ENCODE results near the gene TMTC1. TPM values are rescaled to one million over a fixed set of nuclear protein-coding genes. Genes with fewer than 3 reads are reported as not detected.

TMTC1 gene
- total RNA-seq, 1 donor, result 3.8 TPM

- Histone ChIP-seq H3K4me1 (ENCODE audit: insufficient read depth, low read length) (no peaks in the 10 kb centered on the region), H3K9me3 (ENCODE audit: low read depth, low read length) (no peaks in the 10 kb centered on the region), H3K27me3 (ENCODE audit: insufficient read depth, low read length) (no peaks in the 10 kb centered on the region), H3K4me3 (ENCODE audit: low read length) (no peak overlapping the region)
Observed at GRCh38 chr12:29717540-29718100, 66.1 kb downstream of the TMTC1 start.

DNA sequence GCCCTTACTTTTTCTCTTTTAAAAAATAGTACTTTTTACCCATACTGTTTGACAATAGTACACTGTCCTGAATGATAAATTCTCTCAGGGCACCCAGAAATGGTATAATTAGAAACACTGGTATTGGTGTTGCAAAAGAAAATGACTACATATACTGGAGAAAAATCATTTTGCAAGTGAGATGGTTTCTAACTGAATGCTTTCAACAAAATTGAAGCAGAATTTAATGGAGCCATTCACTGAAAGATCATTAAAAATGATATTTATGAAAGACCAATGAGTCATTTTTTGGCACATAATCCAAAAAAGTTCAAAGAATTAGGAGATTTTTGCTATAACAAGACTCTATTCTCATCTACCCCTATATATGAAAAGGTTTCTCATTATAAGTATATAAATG is 68.8 kb downstream of the TMTC1 start:
- Histone ChIP-seq H3K4me3 (ENCODE audit: low read length) (no peak overlapping the region), H3K9me3 (ENCODE audit: low read depth, low read length) (no peaks in the 10 kb centered on the region), H3K27me3 (ENCODE audit: insufficient read depth, low read length) (no peaks in the 10 kb centered on the region), H3K4me1 (ENCODE audit: insufficient read depth, low read length) (no peaks in the 10 kb centered on the region)

DNA sequence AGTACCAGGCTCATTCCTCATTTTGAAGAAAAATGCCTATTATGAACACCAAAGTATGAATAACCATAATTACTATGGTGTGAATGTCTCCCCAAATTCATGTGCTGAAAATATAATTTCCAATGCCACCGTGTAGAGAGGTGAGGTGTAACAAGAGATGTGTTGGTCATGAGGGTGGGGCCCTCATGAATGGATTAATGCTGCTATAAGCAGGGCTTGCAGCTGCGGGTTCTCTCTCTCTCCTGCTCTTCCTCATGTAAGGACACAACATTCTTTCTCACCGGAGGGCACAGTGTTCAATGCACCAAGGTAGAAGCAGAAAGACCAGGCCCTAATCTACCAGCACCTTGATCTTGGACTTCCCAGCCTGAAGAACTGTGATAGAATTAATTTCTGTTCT is 70.0 kb downstream of the TMTC1 start:
- H3K9me3 ChIP-seq (ENCODE audit: low read depth, low read length), result no peaks in the 10 kb centered on the region
- no peaks in the 10 kb centered on the region for H3K27me3 ChIP-seq (ENCODE audit: insufficient read depth, low read length)
- no peak overlapping the region for H3K4me3 ChIP-seq (ENCODE audit: low read length)
- H3K4me1 ChIP-seq (ENCODE audit: insufficient read depth, low read length), result no peaks in the 10 kb centered on the region

DNA sequence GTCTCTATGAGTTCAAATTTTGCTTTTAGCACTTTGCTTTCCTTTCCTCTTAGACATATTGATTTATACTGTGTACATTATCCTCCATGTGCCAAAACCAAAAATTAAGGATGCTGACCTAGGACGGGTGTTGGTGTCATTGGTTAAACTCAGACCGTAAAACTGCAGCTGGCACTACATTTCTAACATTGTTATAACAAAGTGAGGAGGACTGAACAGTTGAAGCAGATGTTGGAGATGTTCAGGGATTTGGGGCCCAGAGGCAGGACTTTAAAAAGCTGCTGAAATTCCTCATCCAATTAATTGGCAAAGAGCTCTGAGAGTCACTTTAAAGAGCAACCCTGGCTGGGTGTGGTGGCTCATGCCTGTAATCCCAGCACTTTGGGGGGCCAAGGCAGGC is 72.4 kb downstream of the TMTC1 start:
- Histone ChIP-seq H3K9me3 (ENCODE audit: low read depth, low read length) (no peaks in the 10 kb centered on the region), H3K4me1 (ENCODE audit: insufficient read depth, low read length) (no peaks in the 10 kb centered on the region), H3K27me3 (ENCODE audit: insufficient read depth, low read length) (no peaks in the 10 kb centered on the region), H3K4me3 (ENCODE audit: low read length) (no peak overlapping the region)

DNA sequence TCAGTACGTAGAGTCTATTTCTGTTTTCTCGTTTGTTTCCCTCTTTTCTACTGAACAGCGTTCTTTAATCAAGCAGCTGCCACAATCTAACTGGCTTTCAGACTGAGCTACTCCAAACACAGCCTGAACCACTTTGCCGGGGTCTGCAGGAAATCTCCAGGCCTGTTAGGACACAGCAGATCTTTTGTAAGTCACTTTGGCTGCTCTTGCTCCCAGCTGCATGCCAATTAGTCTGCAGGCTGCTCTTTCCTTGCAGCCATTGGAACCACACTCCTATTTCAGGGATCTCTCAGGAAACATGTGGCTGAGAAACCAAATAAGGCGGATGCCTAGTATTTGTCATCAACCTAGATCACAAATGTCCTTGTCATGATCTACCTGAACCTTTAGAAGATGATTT is 73.6 kb downstream of the TMTC1 start:
- Histone ChIP-seq H3K4me3 (ENCODE audit: low read length) (no peak overlapping the region), H3K27me3 (ENCODE audit: insufficient read depth, low read length) (no peaks in the 10 kb centered on the region), H3K4me1 (ENCODE audit: insufficient read depth, low read length) (no peaks in the 10 kb centered on the region), H3K9me3 (ENCODE audit: low read depth, low read length) (no peaks in the 10 kb centered on the region)

- no peaks in the 10 kb centered on the region for H3K4me1 ChIP-seq (ENCODE audit: insufficient read depth, low read length)
- no peak overlapping the region for H3K4me3 ChIP-seq (ENCODE audit: low read length)
- no peaks in the 10 kb centered on the region for H3K27me3 ChIP-seq (ENCODE audit: insufficient read depth, low read length)
- no peaks in the 10 kb centered on the region for H3K9me3 ChIP-seq (ENCODE audit: low read depth, low read length)
Observed at GRCh38 chr12:29709496-29710040, 74.2 kb downstream of the TMTC1 start.

- Histone ChIP-seq H3K4me1 (ENCODE audit: insufficient read depth, low read length) (no peaks in the 10 kb centered on the region), H3K9me3 (ENCODE audit: low read depth, low read length) (no peaks in the 10 kb centered on the region)
Observed at GRCh38 chr12:29709054-29709453, 74.7 kb downstream of the TMTC1 start.

DNA sequence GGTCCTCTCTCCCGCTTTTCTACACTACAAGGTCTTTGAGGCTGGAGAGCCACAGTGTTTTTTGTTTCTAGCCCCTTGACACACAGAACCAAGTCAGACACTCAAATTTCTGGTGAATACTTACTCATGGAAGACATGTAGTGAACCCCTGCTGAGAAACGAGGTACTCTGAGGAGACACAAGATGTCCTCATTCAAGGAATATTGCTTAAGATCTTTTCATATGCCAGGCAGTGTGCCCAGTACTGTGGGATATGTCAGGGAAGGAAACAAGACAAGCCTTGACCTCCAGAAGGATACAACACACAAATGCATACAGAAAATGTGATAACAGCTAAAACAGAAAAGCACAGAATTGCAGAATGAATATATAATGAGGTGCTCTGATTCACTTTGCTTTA is 75.9 kb downstream of the TMTC1 start:
- H3K9me3 ChIP-seq (ENCODE audit: low read depth, low read length), result no peaks in the 10 kb centered on the region
- H3K4me3 ChIP-seq (ENCODE audit: low read length), result no peak overlapping the region
- no peaks in the 10 kb centered on the region for H3K27me3 ChIP-seq (ENCODE audit: insufficient read depth, low read length)
- no peaks in the 10 kb centered on the region for H3K4me1 ChIP-seq (ENCODE audit: insufficient read depth, low read length)

More at GRCh38 chr12:29709054-29709453, 74.7 kb downstream of the TMTC1 start:
- Histone ChIP-seq H3K27me3 (ENCODE audit: insufficient read depth, low read length) (no peaks in the 10 kb centered on the region), H3K4me3 (ENCODE audit: low read length) (no peak overlapping the region)

GRCh38 chr12:29706311-29706710 is 77.4 kb downstream of the TMTC1 start:
- no peaks in the 10 kb centered on the region for H3K27me3 ChIP-seq (ENCODE audit: insufficient read depth, low read length)
- no peaks in the 10 kb centered on the region for H3K9me3 ChIP-seq (ENCODE audit: low read depth, low read length)
- H3K4me1 ChIP-seq (ENCODE audit: insufficient read depth, low read length), result no peaks in the 10 kb centered on the region
- H3K4me3 ChIP-seq (ENCODE audit: low read length), result no peak overlapping the region

DNA sequence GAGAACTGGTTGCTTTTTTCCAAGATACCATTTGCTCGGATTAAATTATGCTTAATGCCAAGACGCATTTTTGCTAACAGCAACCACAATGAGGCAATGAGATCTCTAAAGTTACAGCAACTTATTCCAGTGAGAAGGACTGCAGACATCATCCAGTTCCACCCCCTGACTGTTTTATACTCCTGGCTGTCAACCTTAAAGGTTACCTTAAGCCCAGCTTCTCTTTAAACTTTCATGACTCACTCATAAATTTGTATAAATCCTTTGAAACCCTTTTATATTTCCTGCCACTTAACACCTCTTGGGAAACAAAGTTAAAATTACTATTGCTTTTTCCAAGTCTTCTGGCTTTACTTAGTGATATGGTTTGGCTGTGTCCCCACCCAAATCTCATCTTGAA is 80.2 kb downstream of the TMTC1 start:
- Histone ChIP-seq H3K9me3 (ENCODE audit: low read depth, low read length) (no peaks in the 10 kb centered on the region), H3K4me1 (ENCODE audit: insufficient read depth, low read length) (no peaks in the 10 kb centered on the region), H3K27me3 (ENCODE audit: insufficient read depth, low read length) (no peaks in the 10 kb centered on the region), H3K4me3 (ENCODE audit: low read length) (no peak overlapping the region)

GRCh38 chr12:29702972-29703371 is 80.8 kb downstream of the TMTC1 start:
- H3K4me3 ChIP-seq (ENCODE audit: low read length), result no peak overlapping the region
- no peaks in the 10 kb centered on the region for H3K4me1 ChIP-seq (ENCODE audit: insufficient read depth, low read length)
- no peaks in the 10 kb centered on the region for H3K27me3 ChIP-seq (ENCODE audit: insufficient read depth, low read length)
- H3K9me3 ChIP-seq (ENCODE audit: low read depth, low read length), result no peaks in the 10 kb centered on the region

- H3K27me3 ChIP-seq (ENCODE audit: insufficient read depth, low read length), result no peaks in the 10 kb centered on the region
- H3K4me3 ChIP-seq (ENCODE audit: low read length), result no peak overlapping the region
- H3K4me1 ChIP-seq (ENCODE audit: insufficient read depth, low read length), result no peaks in the 10 kb centered on the region
- H3K9me3 ChIP-seq (ENCODE audit: low read depth, low read length), result no peaks in the 10 kb centered on the region
Observed at GRCh38 chr12:29702222-29702621, 81.5 kb downstream of the TMTC1 start.

GRCh38 chr12:29700761-29701481 is 82.8 kb downstream of the TMTC1 start:
- no peak overlapping the region for H3K4me3 ChIP-seq (ENCODE audit: low read length)

DNA sequence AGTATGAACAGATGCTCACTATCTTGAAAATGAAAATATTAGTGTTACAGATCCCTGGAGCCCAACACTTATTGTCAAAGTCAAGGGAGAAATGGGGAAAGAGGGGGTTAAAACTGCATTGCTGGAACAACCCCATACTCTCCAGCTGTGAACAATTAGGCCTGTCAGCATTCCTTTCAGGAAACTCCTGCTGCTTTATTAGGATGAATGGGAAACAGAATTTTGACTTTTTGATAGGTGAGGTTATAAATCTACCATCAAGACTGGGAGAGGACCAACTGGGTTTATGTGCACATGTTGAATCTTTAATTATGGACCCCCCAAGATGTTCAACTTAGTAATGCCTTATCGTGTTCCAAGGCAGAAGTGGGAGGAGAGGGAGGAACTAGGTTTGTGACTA is 85.0 kb downstream of the TMTC1 start:
- Histone ChIP-seq H3K27me3 (ENCODE audit: insufficient read depth, low read length) (no peaks in the 10 kb centered on the region), H3K4me1 (ENCODE audit: insufficient read depth, low read length) (peaks cover 3% of the 10 kb centered on the region), H3K4me3 (ENCODE audit: low read length) (no peak overlapping the region), H3K9me3 (ENCODE audit: low read depth, low read length) (no peaks in the 10 kb centered on the region)

More at GRCh38 chr12:29700761-29701481, 82.8 kb downstream of the TMTC1 start:
- no peaks in the 10 kb centered on the region for H3K9me3 ChIP-seq (ENCODE audit: low read depth, low read length)
- no peaks in the 10 kb centered on the region for H3K4me1 ChIP-seq (ENCODE audit: insufficient read depth, low read length)
- H3K27me3 ChIP-seq (ENCODE audit: insufficient read depth, low read length), result no peaks in the 10 kb centered on the region

GRCh38 chr12:29695800-29696199 is 87.9 kb downstream of the TMTC1 start:
- no peak overlapping the region for H3K4me3 ChIP-seq (ENCODE audit: low read length)
- H3K4me1 ChIP-seq (ENCODE audit: insufficient read depth, low read length), result peaks cover 9% of the 10 kb centered on the region
- H3K27me3 ChIP-seq (ENCODE audit: insufficient read depth, low read length), result no peaks in the 10 kb centered on the region
- H3K9me3 ChIP-seq (ENCODE audit: low read depth, low read length), result no peaks in the 10 kb centered on the region

DNA sequence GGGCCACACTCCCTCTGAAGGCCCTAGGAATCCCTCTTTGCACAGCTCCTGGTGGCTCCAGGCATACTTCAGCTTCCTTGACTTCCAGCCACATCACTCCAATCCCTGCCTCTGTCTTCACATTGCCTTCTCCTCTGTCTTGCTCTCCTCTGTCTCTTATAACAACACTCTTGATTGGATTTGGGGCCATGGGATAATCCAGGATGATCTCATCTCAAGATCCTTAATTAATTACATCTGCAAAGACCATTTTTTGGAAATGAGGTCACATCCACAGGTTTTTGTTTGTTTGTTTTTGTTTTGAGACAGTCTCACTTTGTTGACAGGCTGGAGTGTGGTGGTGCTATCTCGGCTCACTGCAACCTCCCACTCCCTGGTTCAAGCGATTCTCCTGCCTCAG is 88.7 kb downstream of the TMTC1 start:
- H3K4me1 ChIP-seq (ENCODE audit: insufficient read depth, low read length), result peaks cover 10% of the 10 kb centered on the region

More for the DNA sequence above, 88.7 kb downstream of the TMTC1 start:
- Histone ChIP-seq H3K27me3 (ENCODE audit: insufficient read depth, low read length) (no peaks in the 10 kb centered on the region), H3K9me3 (ENCODE audit: low read depth, low read length) (no peaks in the 10 kb centered on the region), H3K4me3 (ENCODE audit: low read length) (no peak overlapping the region)

Measured in mononuclear cell (primary cell).